Ectodermal cell (in vitro differentiated cells): ENCODE results near the gene DAAM1.

ENCODE experiments used
- H3K27ac ChIP-seq: 2 replicates; pipeline ENCODE4 v1.7.0; 2013; ENCODE audit warnings: mild to moderate bottlenecking, low read depth, low read length; ENCODE audit not compliant: insufficient read depth, poor library complexity, severe bottlenecking
- H3K27me3 ChIP-seq: 2 replicates; pipeline ENCODE4 v1.7.0; 2013; ENCODE audit warnings: mild to moderate bottlenecking, low read length; ENCODE audit not compliant: insufficient read depth, control insufficient read depth, poor library complexity, severe bottlenecking
- H3K36me3 ChIP-seq: one replicate; pipeline ENCODE4 v1.7.0; 2013; ENCODE audit warnings: low read length; ENCODE audit not compliant: control insufficient read depth, insufficient read depth
- H3K4me1 ChIP-seq: one replicate; pipeline ENCODE4 v1.7.0; 2013; ENCODE audit warnings: low read length; ENCODE audit not compliant: control insufficient read depth, insufficient read depth
- H3K4me3 ChIP-seq: 2 replicates; pipeline ENCODE4 v1.7.0; 2013; ENCODE audit warnings: low read depth, low read length, control low read depth; ENCODE audit not compliant: insufficient read depth
- H3K9me3 ChIP-seq: 2 replicates; pipeline ENCODE4 v1.7.0; 2013; ENCODE audit warnings: mild to moderate bottlenecking, low read length, moderate library complexity; ENCODE audit not compliant: control insufficient read depth
- WGBS, 2 experiments: methylation state at CpG; one replicate each; pipeline ENCODE4 v1.1.7; 2013; ENCODE audit warnings: missing lambda C conversion rate in 2 of 2; 5-methylcytosine and 5-hydroxymethylcytosine counted together

The DAAM1 gene

DNA sequence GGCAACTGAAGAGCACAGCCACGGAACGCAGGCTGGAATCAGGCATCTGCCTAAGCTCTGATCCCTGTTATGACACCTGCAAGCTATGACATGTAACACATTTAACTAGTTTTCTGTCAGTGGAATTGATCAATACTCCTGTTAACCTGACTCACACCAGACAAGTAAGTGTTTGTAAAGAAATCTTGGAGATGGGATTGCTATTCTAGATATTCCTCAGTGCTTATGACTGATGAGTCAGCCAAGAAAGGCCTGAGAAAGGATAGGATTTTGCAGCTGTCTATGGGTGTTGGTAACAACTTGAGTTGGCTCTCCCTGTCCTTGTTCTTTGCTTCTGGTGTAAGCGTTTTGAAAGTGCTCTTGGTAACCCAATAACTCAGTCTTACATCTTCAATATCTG, 166.2 kb downstream of the DAAM1 start:
- no peak overlapping the region for H3K27ac ChIP-seq

GRCh38 chr14:59355091-59355490, 166.6 kb downstream of the DAAM1 start:
- H3K36me3 ChIP-seq: peaks cover 8% of the 10 kb centered on the region
- no peaks in the 10 kb centered on the region for H3K27me3 ChIP-seq
- peaks cover 5% of the 10 kb centered on the region for H3K4me1 ChIP-seq
- 94 to 95% methylated on average over 3 of the region's 3 CpGs for WGBS, 2 experiments
- no peaks in the 10 kb centered on the region for H3K9me3 ChIP-seq
- H3K4me3 ChIP-seq: no peak overlapping the region
- no peak overlapping the region for H3K27ac ChIP-seq

More for the DNA sequence above, 166.2 kb downstream of the DAAM1 start:
- H3K36me3 ChIP-seq: peaks cover 10% of the 10 kb centered on the region
- no peaks in the 10 kb centered on the region for H3K9me3 ChIP-seq
- 94% methylated on average over 2 to 3 of the region's 3 CpGs for WGBS, 2 experiments
- no peaks in the 10 kb centered on the region for H3K27me3 ChIP-seq
- peaks cover 5% of the 10 kb centered on the region for H3K4me1 ChIP-seq
- H3K4me3 ChIP-seq: no peak overlapping the region

DNA sequence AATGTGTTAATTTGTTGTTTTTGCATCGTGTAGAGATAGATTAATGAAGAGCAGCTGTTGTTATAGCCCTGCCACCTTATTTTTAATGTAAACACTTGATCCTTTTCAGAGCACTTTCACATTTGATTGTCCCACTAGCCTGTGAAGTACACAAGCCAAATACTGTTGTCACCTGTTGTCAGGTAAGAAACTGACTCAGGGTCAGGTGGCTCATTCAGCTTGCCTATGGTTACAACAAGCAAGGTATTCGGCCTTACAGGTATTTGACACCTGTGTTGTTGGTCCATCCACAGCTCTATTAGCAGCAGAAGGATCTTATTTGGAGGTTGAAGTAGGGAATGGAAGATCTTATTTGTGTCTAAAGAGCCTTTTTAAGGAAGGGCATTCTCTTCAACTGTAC, 167.8 kb downstream of the DAAM1 start:
- no peaks in the 10 kb centered on the region for H3K9me3 ChIP-seq
- no peak overlapping the region for H3K4me3 ChIP-seq
- 93 to 100% methylated on average over 1 to 2 of the region's 2 CpGs for WGBS, 2 experiments
- H3K4me1 ChIP-seq: peaks cover 5% of the 10 kb centered on the region
- H3K27ac ChIP-seq: no peak overlapping the region
- no peaks in the 10 kb centered on the region for H3K27me3 ChIP-seq
- H3K36me3 ChIP-seq: peaks cover 5% of the 10 kb centered on the region

- H3K36me3 ChIP-seq: peaks cover 5% of the 10 kb centered on the region
- H3K4me1 ChIP-seq: peaks cover 5% of the 10 kb centered on the region
- no peak overlapping the region for H3K27ac ChIP-seq
- no peaks in the 10 kb centered on the region for H3K27me3 ChIP-seq
- no peaks in the 10 kb centered on the region for H3K9me3 ChIP-seq
- no peak overlapping the region for H3K4me3 ChIP-seq
- 93 to 94% methylated on average over 3 of the region's 3 CpGs for WGBS, 2 experiments
Observed at GRCh38 chr14:59356767-59357166, 168.3 kb downstream of the DAAM1 start.

- no peaks in the 10 kb centered on the region for H3K9me3 ChIP-seq
- no peak overlapping the region for H3K4me3 ChIP-seq
- H3K27me3 ChIP-seq: no peaks in the 10 kb centered on the region
- peaks cover 5% of the 10 kb centered on the region for H3K4me1 ChIP-seq
- H3K36me3 ChIP-seq: peaks cover 5% of the 10 kb centered on the region
- 83 to 89% methylated on average over 1 of the region's 1 CpG for WGBS, 2 experiments
- no peak overlapping the region for H3K27ac ChIP-seq
Observed at GRCh38 chr14:59358102-59358501, 169.6 kb downstream of the DAAM1 start.

GRCh38 chr14:59358784-59359183, 170.3 kb downstream of the DAAM1 start:
- WGBS, 2 experiments: 95 to 100% methylated on average over 1 of the region's 1 CpG
- peaks cover 5% of the 10 kb centered on the region for H3K4me1 ChIP-seq
- H3K27ac ChIP-seq: no peak overlapping the region
- no peaks in the 10 kb centered on the region for H3K9me3 ChIP-seq
- no peaks in the 10 kb centered on the region for H3K27me3 ChIP-seq
- peaks cover 5% of the 10 kb centered on the region for H3K36me3 ChIP-seq
- no peak overlapping the region for H3K4me3 ChIP-seq

DNA sequence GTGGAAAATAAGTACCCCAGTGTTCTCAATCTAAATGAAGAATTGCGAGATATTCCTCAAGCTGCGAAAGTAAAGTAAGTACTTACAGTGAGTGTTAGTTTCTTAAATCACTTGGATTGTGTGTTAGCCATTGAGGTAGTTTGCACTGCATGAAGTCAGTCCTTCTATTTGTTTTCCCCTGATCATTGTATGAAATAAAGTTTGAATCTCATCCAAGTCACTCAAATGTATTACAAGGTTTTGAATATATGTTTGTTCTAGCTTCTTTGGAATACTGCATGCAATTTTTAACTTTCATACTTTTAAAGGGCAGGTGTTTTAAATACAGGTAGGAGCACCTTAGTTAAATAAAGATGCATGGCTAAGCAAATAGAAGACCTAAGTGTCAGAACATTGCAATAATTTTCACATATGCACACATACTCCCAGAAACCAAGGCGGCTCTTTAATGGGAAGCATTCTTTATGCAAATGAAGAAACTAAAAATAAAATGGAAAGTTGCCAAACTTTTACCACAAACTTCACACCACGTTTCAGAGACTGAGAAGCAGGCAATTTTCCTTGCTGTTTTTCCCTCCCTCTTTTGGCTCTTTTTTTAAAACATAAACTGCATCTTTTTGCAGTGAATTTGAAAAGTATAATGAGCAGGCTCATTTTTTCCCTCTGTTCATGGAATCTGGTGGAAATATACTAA, 171.1 kb downstream of the DAAM1 start:
- 92 to 97% methylated on average over 3 to 4 of the region's 4 CpGs for WGBS, 2 experiments
- no peak overlapping the region for H3K4me3 ChIP-seq
- peaks cover 5% of the 10 kb centered on the region for H3K36me3 ChIP-seq
- no peaks in the 10 kb centered on the region for H3K9me3 ChIP-seq
- H3K27me3 ChIP-seq: no peaks in the 10 kb centered on the region
- peaks cover 5% of the 10 kb centered on the region for H3K4me1 ChIP-seq
- no peak overlapping the region for H3K27ac ChIP-seq

- Histone ChIP-seq H3K4me1 (peaks cover 5% of the 10 kb centered on the region), H3K27me3 (no peaks in the 10 kb centered on the region), H3K36me3 (peaks cover 5% of the 10 kb centered on the region), H3K4me3 (no peak overlapping the region), H3K27ac (no peak overlapping the region), H3K9me3 (no peaks in the 10 kb centered on the region)
Observed at GRCh38 chr14:59360233-59360632, 171.8 kb downstream of the DAAM1 start.

DNA sequence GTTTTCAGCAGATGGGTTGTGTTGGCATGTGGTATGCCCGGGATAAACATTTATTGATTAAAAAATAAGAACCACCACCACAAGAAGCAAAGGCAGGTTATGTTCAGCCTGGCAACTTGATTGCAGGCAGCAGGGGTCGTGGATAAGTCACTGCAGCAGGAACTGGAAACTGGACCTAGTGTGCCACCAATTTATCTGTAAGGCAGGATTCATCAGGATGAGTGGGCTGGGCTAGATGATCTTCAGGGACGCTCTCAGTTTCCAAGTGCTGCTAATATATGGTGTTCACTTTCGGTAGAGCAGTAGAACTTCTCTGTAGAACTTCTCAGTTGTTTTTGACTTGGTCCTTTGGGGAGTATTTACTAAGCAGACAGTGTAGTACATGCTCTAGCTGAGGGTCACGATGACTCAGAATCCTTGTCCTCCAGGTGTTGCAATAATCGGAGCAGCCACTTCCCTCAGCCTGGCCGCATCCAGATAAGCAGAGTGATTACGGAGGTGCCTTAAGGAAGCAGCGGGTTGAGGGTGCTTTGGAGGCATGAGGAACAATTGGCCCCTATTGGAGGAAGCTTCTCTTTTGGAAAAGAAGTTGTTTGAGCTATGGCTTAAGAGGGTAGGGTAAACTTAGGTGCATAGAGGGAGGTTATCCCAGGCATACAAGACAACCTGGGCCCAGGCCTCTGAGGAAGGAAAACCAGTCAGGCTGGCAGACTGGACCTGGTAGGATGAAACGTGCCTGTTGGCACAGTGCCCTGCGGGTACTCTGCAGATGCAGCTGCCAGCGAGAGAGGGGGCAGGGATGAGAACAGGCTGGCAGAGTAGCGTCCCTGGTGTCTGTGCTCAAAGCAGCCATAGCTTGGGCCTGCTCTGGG, 172.7 kb downstream of the DAAM1 start:
- 94 to 96% methylated on average over 12 to 13 of the region's 13 CpGs for WGBS, 2 experiments
- peaks cover 5% of the 10 kb centered on the region for H3K4me1 ChIP-seq
- no peak overlapping the region for H3K27ac ChIP-seq
- H3K4me3 ChIP-seq: no peak overlapping the region
- no peaks in the 10 kb centered on the region for H3K9me3 ChIP-seq
- no peaks in the 10 kb centered on the region for H3K27me3 ChIP-seq
- no peaks in the 10 kb centered on the region for H3K36me3 ChIP-seq

DNA sequence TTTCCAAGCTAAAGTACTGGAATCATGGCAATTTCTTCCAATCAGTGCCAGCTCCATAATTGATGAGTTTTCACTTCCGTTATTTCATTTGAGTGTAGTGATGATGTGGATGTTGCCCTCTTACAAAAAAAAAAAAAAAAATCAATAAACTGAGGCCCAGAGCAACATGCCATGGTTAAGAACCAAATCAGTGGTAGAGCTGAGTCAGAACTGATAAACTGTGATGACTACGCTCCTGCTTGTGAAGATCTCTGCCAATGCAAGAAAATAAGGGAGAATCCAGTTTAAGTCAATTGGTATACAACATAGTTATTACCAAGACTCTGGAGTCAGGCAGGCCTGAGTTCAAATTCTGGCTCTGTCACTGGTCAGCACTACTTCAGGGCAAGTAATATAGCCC, 174.0 kb downstream of the DAAM1 start:
- H3K36me3 ChIP-seq: peaks cover 4% of the 10 kb centered on the region
- H3K27me3 ChIP-seq: no peaks in the 10 kb centered on the region
- H3K9me3 ChIP-seq: no peaks in the 10 kb centered on the region
- no peak overlapping the region for H3K4me3 ChIP-seq
- H3K27ac ChIP-seq: no peak overlapping the region
- 97 to 100% methylated on average over 2 of the region's 2 CpGs for WGBS, 2 experiments
- H3K4me1 ChIP-seq: peaks cover 5% of the 10 kb centered on the region
